Astrocyte of the cerebellum (primary cell): ENCODE measurements around the gene DFFA.
"Not testable (repeated sequence)": the region's sequence is repeated elsewhere in the genome, so short reads cannot be mapped to it uniquely, and the experiment has no call there.

Experiments used
- DNase-seq: peaks from one replicate; pipeline ENCODE4 v3.0.0-alpha.2; 2011; ENCODE audit warnings: low read depth
- H3K4me3 ChIP-seq: 2 replicates; pipeline ENCODE4 v1.5.1; 2011; ENCODE audit warnings: mild to moderate bottlenecking, low read depth, low read length, moderate library complexity
- in situ Hi-C: cut with HindIII; loops from 2 replicates; pipeline ENCODE4 v1.10.0; 2017; ENCODE audit warnings: low sequenced_read_pairs
- TF ChIP-seq, protein P1 (sequence below): IDR thresholded peaks from 2 replicates; pipeline ENCODE4 v1.5.1; 2012; ENCODE audit warnings: low read length, low read depth, moderate library complexity, mild to moderate bottlenecking; ENCODE audit errors: missing control alignments

Gene DFFA

DNA sequence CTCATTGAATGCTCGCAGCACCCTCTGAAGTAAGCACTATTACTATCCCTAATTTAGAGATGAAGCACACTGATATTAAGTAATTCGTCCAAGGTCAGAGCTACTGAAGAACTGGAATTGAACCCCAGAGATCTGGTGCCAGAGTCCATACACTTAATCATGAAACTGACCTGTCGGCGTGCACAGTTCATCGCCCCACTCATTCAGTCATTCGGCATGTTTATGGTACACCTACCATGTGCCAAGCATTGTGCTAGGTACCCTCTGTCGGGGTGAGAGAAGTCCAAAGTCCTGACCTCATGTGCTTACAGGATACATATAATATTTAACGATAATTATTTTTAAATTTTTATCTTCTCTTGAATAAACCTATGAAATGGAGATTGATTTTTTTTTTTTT lies 47.7 kb downstream of the DFFA start:
- no peak overlapping the region for H3K4me3 ChIP-seq
- no peak for DNase-seq
- TF ChIP-seq, protein P1, sequence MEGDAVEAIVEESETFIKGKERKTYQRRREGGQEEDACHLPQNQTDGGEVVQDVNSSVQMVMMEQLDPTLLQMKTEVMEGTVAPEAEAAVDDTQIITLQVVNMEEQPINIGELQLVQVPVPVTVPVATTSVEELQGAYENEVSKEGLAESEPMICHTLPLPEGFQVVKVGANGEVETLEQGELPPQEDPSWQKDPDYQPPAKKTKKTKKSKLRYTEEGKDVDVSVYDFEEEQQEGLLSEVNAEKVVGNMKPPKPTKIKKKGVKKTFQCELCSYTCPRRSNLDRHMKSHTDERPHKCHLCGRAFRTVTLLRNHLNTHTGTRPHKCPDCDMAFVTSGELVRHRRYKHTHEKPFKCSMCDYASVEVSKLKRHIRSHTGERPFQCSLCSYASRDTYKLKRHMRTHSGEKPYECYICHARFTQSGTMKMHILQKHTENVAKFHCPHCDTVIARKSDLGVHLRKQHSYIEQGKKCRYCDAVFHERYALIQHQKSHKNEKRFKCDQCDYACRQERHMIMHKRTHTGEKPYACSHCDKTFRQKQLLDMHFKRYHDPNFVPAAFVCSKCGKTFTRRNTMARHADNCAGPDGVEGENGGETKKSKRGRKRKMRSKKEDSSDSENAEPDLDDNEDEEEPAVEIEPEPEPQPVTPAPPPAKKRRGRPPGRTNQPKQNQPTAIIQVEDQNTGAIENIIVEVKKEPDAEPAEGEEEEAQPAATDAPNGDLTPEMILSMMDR = no peak
- in situ Hi-C loops = loop anchor here (10.0 kb wide), 1 partner anchor 70 kb away; no protein-coding TSS in a partner anchor

DNA sequence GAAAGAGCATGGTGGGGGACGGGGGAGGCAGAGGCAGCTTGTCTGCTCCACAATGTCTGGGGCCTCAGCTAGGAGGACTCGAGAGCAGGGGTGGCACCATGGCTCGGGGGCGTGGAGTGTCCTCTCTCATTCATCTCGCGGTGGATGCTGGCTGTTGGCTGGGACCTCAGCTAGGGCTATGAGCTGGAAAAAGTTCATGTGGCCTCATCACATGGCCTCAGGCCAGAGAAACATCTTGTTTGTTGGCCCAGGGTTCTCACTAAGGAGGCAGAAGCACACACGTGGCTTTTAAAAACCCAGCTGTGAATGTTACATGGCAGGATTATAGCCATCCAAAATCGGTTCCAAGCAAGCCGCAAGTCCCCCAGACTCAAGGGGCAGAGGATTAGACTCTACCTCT lies 48.3 kb downstream of the DFFA start:
- no peak overlapping the region for H3K4me3 ChIP-seq
- no peak for DNase-seq
- TF ChIP-seq, protein P1 = no peak
- in situ Hi-C loops = loop anchor here (10.0 kb wide), 1 partner anchor 71 kb away; no protein-coding TSS in a partner anchor

DNA sequence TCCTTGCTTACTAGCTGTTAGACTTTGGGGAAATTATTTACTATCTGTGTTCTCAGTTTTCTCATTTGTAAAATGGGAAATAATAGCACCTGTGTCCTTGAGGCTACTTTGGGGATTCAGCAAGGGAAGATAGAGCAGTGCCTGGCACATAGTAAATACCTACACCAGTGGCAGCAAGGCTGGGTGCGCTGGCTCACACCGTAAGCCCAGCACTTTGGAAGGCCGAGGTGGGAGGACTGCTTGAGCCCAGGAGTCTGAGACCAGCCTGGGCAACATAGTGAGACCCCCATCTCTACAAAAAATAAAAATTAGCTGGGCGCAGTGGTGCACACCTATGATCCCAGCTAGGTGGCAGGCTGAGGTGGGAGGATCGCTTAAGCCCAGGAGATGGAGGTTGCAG lies 50.7 kb downstream of the DFFA start:
- in situ Hi-C loops = loop anchor here (10.0 kb wide), 1 partner anchor 73 kb away; no protein-coding TSS in a partner anchor
- DNase-seq = no peak
- TF ChIP-seq, protein P1 = no peak
- H3K4me3 ChIP-seq = no peak overlapping the region

DNA sequence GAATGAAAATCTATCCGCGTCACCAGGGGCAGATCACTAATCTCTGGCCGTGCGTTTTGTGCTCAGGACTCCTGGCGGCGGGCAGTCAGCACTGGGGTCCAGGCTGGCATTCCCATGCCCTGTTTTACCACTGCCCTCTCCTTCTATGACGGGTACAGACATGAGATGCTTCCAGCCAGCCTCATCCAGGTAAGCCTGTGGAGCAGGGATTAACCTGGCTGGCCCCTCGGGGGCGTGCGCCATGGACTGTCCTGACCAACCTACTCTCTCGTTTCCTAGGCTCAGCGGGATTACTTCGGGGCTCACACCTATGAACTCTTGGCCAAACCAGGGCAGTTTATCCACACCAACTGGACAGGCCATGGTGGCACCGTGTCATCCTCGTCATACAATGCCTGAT lies 53.0 kb downstream of the DFFA start:
- TF ChIP-seq, protein P1 = no peak
- no peak for DNase-seq
- in situ Hi-C loops = no loop called here
- no peak overlapping the region for H3K4me3 ChIP-seq

GRCh38 chr1:10418741-10419140 lies 53.6 kb downstream of the DFFA start:
- H3K4me3 ChIP-seq, in situ Hi-C loops, DNase-seq: not testable (repeated sequence)

GRCh38 chr1:10415967-10416366 lies 56.4 kb downstream of the DFFA start:
- in situ Hi-C loops, H3K4me3 ChIP-seq, DNase-seq: not testable (repeated sequence)

DNA sequence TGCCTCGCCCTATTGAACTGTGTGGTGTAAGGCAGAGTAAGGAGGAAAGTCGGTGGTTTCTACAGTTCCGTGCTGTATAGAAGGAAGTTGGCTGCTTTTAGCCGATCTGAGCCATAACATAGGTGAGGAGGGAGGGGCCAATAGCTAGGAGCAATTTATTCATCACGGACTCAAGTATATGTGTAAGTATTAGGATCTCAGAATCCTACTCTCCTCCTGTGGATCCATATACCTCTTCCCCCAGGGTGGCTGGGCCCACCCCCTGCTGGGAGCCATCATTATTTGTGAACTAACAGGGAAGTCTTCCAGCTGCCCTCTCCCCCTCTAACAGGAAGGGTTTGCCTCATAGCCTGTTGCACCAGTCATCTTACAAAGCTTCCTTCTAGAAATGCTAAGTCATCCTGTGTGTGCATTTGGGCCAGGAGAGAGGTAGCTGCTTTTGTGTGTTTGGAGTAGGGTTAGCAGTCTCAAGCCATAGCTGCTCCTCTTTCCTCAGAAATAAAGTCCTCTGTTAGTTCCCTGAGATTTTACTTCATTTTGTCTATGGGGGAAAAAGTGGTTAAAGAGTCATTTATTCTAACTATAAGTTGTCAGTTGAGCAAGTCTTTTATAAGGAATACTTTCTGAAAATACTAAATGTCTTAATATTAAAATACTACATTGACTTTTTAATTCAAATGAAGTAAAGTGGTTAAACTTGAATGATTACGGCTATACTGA lies 57.0 kb downstream of the DFFA start:
- TF ChIP-seq, protein P1 = no peak
- in situ Hi-C loops = no loop called here
- no peak overlapping the region for H3K4me3 ChIP-seq
- no peak for DNase-seq

DNA sequence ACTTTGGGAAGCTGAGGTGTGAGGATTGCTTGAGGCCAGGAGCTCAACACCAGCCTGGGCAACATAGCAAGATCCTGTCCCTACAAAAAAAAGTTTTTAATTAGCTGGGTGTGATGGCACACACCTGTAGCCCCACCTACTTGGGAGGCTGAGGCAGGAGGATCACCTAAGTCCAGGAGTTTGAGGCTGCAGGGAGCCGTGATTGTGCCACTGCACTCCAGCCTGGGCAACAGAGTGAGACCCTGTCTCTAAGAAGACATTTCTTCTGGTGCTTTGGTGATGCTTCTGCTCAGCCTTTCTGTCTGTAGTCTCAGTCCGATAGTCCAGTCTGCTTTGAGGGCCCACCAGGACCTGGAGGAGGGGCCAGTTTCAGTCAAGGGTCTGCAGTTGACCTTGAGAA lies 65.1 kb downstream of the DFFA start:
- in situ Hi-C loops = no loop called here
- H3K4me3 ChIP-seq = no peak overlapping the region
- DNase-seq = no peak
- TF ChIP-seq, protein P1 = no peak
